ENCODE data around the gene MGAT4D.
"Not testable (repeated sequence)": the region's sequence is repeated elsewhere in the genome, so short reads cannot be mapped to it uniquely, and the experiment has no call there.

The MGAT4D gene

DNA sequence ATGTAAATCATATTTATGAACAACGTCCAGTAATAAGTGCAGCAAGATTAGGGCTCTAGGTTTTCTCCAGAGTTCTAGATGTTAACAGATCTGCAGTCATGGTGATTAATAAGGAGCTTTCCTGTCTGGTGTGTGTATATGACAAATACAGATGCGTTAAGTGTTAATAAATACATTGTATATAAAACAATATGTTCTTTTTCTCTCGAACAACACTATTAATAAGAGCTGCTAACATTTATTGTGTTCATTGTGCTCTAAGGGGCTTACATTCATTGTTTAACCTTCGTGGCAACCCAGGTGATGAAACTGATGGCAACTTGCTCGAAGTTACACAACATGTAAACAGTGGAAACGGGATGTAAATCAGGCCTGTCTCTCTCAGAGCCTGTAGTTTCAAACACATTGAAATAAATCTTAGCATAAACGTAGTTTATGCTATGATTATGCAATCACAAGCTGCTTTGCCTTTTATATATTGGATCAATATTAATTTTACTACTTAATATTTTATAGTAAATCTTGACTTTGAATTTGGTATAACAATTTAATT is 70.1 kb downstream of the MGAT4D start:
- DNase-seq: no peak

DNA sequence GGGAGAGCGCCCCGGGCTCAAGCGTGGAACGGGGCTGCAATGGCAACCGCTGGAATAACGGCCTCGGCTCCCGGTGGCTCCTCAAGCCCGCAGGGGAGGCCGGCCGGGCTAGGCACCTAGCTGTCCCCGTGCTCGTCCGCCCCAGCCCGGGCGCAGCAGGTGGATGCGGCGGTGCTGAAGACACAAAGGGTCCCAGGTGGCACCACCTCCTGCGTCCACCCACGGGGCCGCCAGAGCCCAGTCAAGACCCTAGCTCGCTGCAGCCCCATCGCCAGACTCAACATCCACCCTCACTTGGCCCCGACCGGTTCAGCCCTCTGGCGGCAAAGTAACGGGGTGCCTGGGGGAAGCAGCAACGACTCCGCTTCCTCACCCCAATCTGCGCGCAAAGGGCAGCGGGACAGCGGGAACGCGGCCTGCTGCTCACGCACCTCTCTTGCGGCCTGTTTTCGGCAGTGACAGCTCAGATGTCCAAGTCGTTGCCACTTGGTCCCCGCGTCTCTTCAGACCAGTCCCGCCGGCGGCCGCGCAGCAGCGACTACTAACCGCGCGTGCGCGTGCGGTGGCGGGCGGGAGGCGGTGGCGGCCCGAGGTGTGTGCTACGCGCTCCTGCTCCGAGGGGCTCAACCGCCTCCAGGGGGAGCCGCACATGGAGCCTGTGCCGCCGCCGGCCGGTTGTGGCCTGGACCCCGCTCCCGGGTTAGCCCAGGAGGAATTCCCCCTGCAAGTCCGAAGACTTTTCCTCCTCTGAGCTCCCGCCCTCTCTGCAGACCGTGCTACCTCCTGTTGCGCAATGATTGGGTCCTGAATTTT is 70.8 kb downstream of the MGAT4D start, which contains the start of gene CLGN:
TSS of gene CLGN (minus strand) at position 543 of the 813 bp plus-strand sequence. CDS start 14,570 bp downstream, outside the sequence.
- DNase-seq: peak; percentile 45

DNA sequence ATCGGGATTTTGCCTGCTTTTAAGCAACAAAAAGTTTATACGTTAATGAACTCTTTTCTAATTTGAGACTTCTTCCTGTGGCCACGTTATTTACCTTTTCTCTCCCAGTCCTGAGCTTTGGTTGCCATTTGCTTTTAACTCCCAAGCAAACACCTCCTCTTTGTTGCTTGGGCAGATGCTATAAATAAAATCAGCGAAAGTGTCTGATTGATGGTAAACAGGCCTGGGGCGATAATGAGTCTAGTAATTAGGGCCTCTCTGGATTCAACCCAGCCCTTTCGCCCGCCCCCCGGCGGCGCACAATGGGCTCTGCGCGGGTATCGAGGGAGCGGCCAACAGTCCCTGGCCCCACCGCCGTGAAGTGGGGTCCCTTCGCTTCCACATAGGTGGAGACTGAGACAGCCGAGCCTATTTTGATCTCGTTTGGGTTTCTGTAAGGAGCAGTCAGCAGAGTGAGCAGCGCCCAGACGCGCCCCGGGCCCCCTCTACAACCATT is 71.4 kb downstream of the MGAT4D start:
- DNase-seq: no peak

DNA sequence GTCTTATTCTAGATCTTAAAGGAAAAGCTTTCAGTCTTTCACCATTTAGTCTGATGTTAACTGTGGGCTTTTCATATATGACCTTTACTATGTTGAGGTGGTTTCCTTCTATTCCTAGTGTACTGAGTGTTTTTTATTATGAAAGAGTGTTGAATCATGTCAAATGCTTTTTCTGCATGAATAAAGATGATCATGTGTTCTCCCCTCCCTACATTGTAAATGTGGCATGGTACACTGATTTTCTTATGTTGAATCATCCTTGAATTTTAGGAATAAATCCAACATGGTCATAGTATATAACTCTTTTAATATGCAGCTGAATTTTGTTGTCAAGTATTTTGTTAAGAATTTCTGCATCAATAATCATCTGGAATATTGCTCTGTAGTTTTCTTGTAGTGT is 75.0 kb downstream of the MGAT4D start:
- DNase-seq: no peak

DNA sequence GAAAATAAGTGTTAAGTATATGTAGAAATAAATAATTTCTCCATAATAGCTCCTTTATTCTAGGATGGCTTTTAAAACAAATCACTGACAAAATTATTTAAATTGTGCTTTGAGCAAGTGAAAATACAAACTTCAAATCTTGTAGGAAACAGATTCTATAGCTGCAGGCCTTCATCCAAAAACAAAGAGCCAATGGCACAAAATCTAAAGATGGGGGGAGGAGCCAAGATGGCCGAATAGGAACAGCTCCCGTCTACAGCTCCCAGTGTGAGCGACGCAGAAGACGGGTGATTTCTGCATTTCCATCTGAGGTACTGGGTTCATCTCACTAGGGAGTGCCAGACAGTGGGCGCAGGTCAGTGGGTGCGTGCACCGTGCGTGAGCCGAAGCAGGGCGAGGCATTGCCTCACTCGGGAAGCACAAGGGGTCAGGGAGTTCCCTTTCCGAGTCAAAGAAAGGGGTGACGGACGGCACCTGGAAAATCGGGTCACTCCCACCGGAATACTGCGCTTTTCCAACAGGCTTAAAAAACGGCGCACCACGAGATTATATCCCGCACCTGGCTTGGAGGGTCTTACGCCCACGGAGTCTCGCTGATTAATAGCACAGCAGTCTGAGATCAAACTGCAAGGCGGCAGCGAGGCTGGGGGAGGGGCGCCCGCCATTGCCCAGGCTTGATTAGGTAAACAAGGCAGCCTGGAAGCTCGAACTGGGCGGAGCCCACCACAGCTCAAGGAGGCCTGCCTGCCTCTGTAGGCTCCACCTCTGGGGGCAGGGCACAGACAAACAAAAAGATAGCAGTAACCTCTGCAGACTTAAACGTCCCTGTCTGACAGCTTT is 84.7 kb downstream of the MGAT4D start:
- not testable (repeated sequence) for DNase-seq

DNA sequence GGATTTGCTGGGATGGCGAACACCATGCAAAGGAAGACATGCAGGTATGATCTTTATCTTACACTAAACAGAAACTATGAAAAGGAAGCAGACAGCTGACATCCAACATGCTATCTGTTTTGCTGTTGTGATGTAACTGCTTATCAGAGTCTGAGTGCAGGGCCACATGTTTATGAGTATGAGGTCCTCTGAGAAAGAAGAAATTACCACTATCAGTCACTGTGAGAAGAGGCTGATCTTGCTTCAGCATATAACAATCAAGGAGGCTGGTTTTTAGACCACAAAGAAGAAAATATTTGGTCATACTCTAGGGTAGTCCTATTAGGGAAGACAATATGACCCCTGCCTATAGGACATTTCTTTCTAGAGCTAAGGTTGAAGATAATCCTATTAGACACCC is 89.1 kb downstream of the MGAT4D start:
- no peak for DNase-seq

DNA sequence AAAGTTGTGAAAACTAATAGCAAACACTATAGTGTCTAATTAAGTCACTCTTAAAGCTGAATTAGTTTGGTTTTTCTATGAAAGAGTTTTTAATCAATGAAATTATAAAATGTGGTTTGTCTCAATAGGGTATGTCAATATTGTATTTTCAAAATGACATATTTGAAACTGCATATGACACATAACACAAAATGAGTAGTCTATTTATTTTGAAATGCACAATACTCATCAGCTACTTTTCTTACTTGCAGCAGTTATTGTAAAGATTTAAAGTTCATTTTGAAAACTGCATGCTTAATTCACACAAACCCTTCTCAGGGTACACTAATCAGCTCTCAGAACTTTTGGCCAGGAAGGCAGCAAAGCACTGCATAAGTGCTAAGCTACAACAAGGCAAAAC is 91.8 kb downstream of the MGAT4D start:
- no peak for DNase-seq

DNA sequence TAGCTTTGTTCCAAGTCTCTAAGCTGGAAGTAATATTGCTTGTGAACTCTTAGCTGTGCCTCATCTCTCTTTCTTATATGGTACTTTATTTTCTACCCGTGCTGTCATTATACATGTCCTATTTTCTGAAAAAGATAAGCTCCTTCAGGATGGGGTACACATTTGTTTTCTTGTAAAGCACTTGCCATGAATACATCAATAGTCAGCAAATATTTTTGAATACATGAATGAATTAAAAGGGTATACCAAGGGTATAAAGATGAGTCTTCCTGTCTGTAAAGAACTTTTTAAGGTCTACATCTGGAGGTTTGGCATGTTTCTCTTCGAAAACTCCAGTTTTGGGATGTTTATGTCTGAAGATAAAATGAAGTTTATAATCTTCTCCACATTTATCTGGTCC is 98.0 kb downstream of the MGAT4D start:
- no peak for DNase-seq

DNA sequence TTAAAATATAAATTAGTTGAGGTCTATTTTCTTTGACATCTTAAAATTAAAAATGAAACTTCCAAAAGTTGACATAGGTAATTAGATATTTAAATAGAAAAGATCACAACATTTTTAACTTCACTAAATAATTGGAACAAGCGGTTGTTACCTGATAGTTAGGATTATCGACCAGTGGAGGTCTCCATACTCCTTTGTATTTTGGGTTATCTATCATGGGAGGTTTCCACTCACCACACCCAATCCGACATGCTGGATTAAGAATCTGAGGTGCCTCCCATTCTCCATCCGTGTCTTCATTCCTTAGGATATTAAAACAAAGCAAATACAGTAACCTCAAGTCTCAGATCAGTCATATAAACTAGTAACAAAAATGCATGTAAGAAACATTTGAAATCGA is 102.4 kb downstream of the MGAT4D start:
- DNase-seq: no peak
